ENCODE measurements around the gene KCNQ1. TPM values are rescaled to one million over a fixed set of nuclear protein-coding genes. Genes with fewer than 3 reads are reported as not detected.

Gene KCNQ1
- total RNA-seq, 1 experiment from 2014 or later, result 10.7 TPM

- Histone ChIP-seq H3K9me2 (ENCODE audit: insufficient read depth) (no peaks in the 10 kb centered on the region), H3K9me3 (ENCODE audit: control insufficient read depth in 1 of 2, insufficient read depth in 1 of 2, low read depth in 1 of 2, low read length in 2 of 2) (peaks cover 16 to 21% of the 10 kb centered on the region in 2 experiments; a peak in 3 of 4 replicates), H3K27me3 (ENCODE audit: insufficient read depth, low read length) (no peaks in the 10 kb centered on the region), H4K20me1 (ENCODE audit: insufficient read depth) (no peaks in the 10 kb centered on the region), H3K4me1 (ENCODE audit: control insufficient read depth in 1 of 2, insufficient read depth in 2 of 2, low read length in 2 of 2) (no peaks in the 10 kb centered on the region), H3K4me3 (replicated peaks in 1 of 2; ENCODE audit: low read depth in 1 of 2, low read length in 2 of 2) (no peak overlapping the region), H3K9ac (ENCODE audit: low read length) (no peak overlapping the region), H3K4me2 (ENCODE audit: low read length) (no peak overlapping the region), H3K36me3 (ENCODE audit: control insufficient read depth in 1 of 2, insufficient read depth in 2 of 2, low read length in 2 of 2) (no peaks in the 10 kb centered on the region), H2AFZ (ENCODE audit: low read depth, low read length, poor library complexity, severe bottlenecking) (no peak overlapping the region), H3K27ac (ENCODE audit: low read depth, low read length) (no peak overlapping the region), H3K79me2 (ENCODE audit: insufficient read depth, low read length) (no peaks in the 10 kb centered on the region)
- TF ChIP-seq CEBPB (IDR thresholded peaks at IDR 0.05; ENCODE audit: low read depth) (no peak), FOSL1 (IDR thresholded peaks at IDR 0.05; ENCODE audit: low read depth) (no peak), POLR2AphosphoS5 (IDR thresholded peaks at IDR 0.05; ENCODE audit: low read depth, low read length) (no peak), MAX (IDR thresholded peaks at IDR 0.05) (no peak), ELF1 (IDR thresholded peaks at IDR 0.05; ENCODE audit: borderline replicate concordance, low read depth) (no peak), SP1 (IDR thresholded peaks at IDR 0.05; ENCODE audit: low read depth) (no peak), TCF7L2 (IDR thresholded peaks at IDR 0.05; ENCODE audit: borderline replicate concordance, extremely low read depth, insufficient read depth, insufficient read length) (no peak), RAD21 (IDR thresholded peaks at IDR 0.05; ENCODE audit: low read depth) (no peak), CTCF (IDR thresholded peaks at IDR 0.05 in 2 of 3, conservative IDR thresholded peaks at IDR 0.05 in 1 of 3; ENCODE audit: borderline replicate concordance in 1 of 3, insufficient read depth in 1 of 3, low read depth in 2 of 3, low read length in 2 of 3) (no peak), YY1 (IDR thresholded peaks at IDR 0.05; ENCODE audit: extremely low read depth, insufficient replicate concordance, low read depth, low read length) (no peak)
- CTCF ChIA-PET, result no interaction called here
- DNase-seq (ENCODE audit: low read depth, low spot score) (no peak), ATAC-seq (no peak)
- POLR2A ChIA-PET, result no interaction called here
- RAD21 ChIA-PET (ENCODE audit: low non-redundant PET in 1 of 2, low total read pairs in 2 of 2, uncharacterized antibody in 2 of 2, unreplicated experiment in 2 of 2), result no interaction called here
- no TSS peak for BruUV-seq (replicated peaks)
- intact Hi-C loops (cut with micrococcal nuclease), result no loop called here
Measured at GRCh38 chr11:2645779-2646118, 200.9 kb downstream of the KCNQ1 start.
